Testis (tissue), 3 donors: ENCODE results near the gene SLC39A13. TPM values are rescaled to one million over a fixed set of nuclear protein-coding genes. Genes with fewer than 3 reads are reported as not detected.

ENCODE experiments used
- DNase-seq: peaks from one replicate; pipeline ENCODE4 v3.0.0-alpha.2; 2019
- H3K27ac ChIP-seq, 2 donors: fragments of 200-600 bp; sonication (generic); one replicate each; pipeline ENCODE4 v1.5.1; 2019
- H3K27me3 ChIP-seq: fragments of 200-600 bp; sonication (generic); one replicate; pipeline ENCODE4 v1.5.1; 2019
- H3K36me3 ChIP-seq: fragments of 200-600 bp; sonication (generic); one replicate; pipeline ENCODE4 v1.5.1; 2017; ENCODE audit warnings: low read depth; ENCODE audit errors: missing control alignments
- H3K4me1 ChIP-seq: fragments of 200-600 bp; sonication (generic); one replicate; pipeline ENCODE4 v1.5.1; 2019
- H3K4me3 ChIP-seq, 2 donors: fragments of 200-600 bp; sonication (generic); one replicate each; pipeline ENCODE4 v1.5.1; 2017 to 2019
- H3K9me3 ChIP-seq: fragments of 200-600 bp; sonication (generic); one replicate; pipeline ENCODE4 v1.5.1; 2017
- POLR2A ChIP-seq: fragments of 450-650 bp; IDR thresholded peaks from one replicate; pipeline ENCODE4 v1.6.1; 2017; ENCODE audit warnings: antibody characterized with exemption, mild to moderate bottlenecking, moderate library complexity
- WGBS, 2 donors: methylation state at CpG; one replicate each; pipeline ENCODE4 v1.1.5; 2018; 5-methylcytosine and 5-hydroxymethylcytosine counted together
- intact Hi-C: fragments of 100-400 bp; cut with DNase I; formaldehyde crosslinking; loops from one replicate; pipeline ENCODE4 v1.15.1; 2023; ENCODE audit warnings: low total_unique reads
- polyA plus RNA-seq: library from polyadenylated mRNA; stranded (reverse); fragments of 350-450 nt; fragmentation: Illumina TruSeq; extraction: RNeasy Lipid Tissue Mini Kit (QIAGEN cat#74804); gene quantifications from one replicate; pipeline ENCODE4 v1.2.3, GENCODE V29; 2014; ENCODE audit warnings: low read depth, low replicate concordance; ENCODE audit not compliant: insufficient read depth
- total RNA-seq, 2 donors: library from RNA; depleted of rRNA; stranded (reverse); fragments of >200 nt; gene quantifications; one replicate each; pipeline ENCODE4 v1.2.3, GENCODE V29; 2016
- TF ChIP-seq, protein P1 (sequence below), 3 experiments: fragments of 450-650 bp in 2 of 3; fragments of 200-600 bp in 1 of 3; sonication (generic) in 1 of 3; IDR thresholded peaks; one replicate each; pipeline ENCODE4 v1.5.1; 2016 to 2019; ENCODE audit warnings: antibody characterized with exemption in 3 of 3, mild to moderate bottlenecking in 2 of 3, moderate library complexity in 1 of 3

Gene SLC39A13
- total and polyA plus RNA-seq, 3 donors from 2014 or later: 95.1 to 99.2 (median 98.1) TPM

- no peak overlapping the region for H3K27ac ChIP-seq
- no peaks in the 10 kb centered on the region for H3K36me3 ChIP-seq
- DNase-seq: no peak
- no peak for TF ChIP-seq POLR2A
- TF ChIP-seq, protein P1, sequence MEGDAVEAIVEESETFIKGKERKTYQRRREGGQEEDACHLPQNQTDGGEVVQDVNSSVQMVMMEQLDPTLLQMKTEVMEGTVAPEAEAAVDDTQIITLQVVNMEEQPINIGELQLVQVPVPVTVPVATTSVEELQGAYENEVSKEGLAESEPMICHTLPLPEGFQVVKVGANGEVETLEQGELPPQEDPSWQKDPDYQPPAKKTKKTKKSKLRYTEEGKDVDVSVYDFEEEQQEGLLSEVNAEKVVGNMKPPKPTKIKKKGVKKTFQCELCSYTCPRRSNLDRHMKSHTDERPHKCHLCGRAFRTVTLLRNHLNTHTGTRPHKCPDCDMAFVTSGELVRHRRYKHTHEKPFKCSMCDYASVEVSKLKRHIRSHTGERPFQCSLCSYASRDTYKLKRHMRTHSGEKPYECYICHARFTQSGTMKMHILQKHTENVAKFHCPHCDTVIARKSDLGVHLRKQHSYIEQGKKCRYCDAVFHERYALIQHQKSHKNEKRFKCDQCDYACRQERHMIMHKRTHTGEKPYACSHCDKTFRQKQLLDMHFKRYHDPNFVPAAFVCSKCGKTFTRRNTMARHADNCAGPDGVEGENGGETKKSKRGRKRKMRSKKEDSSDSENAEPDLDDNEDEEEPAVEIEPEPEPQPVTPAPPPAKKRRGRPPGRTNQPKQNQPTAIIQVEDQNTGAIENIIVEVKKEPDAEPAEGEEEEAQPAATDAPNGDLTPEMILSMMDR (IDR thresholded peaks at IDR 0.05): no peak
- WGBS, 2 donors: 83 to 90% methylated on average over 8 of the region's 8 CpGs
- H3K27me3 ChIP-seq: no peaks in the 10 kb centered on the region
- intact Hi-C loops: loop anchor here (10.0 kb wide), 1 partner anchor 79 kb away; no protein-coding TSS in a partner anchor
- H3K4me3 ChIP-seq: no peak overlapping the region
- no peaks in the 10 kb centered on the region for H3K9me3 ChIP-seq
- no peaks in the 10 kb centered on the region for H3K4me1 ChIP-seq
These were observed 32.3 kb upstream of the SLC39A13 start for GRCh38 chr11:47376107-47376524.

GRCh38 chr11:47376525-47377371 lies 31.6 kb upstream of the SLC39A13 start:
- no peaks in the 10 kb centered on the region for H3K27me3 ChIP-seq
- H3K9me3 ChIP-seq: no peaks in the 10 kb centered on the region
- no peaks in the 10 kb centered on the region for H3K36me3 ChIP-seq
- no peak overlapping the region for H3K27ac ChIP-seq
- peak overlapping the region in 1 of 2 donors; percentile 17 for H3K4me3 ChIP-seq
- TF ChIP-seq POLR2A: no peak
- TF ChIP-seq, protein P1 (IDR thresholded peaks at IDR 0.05): no peak
- no peaks in the 10 kb centered on the region for H3K4me1 ChIP-seq
- WGBS, 2 donors: 75 to 86% methylated on average over 14 of the region's 14 CpGs
- intact Hi-C loops: loop anchor here (10.0 kb wide), 1 partner anchor 78 kb away; no protein-coding TSS in a partner anchor
- no peak for DNase-seq

- no peak for DNase-seq
- Histone ChIP-seq H3K27me3 (no peaks in the 10 kb centered on the region), H3K36me3 (no peaks in the 10 kb centered on the region), H3K9me3 (no peaks in the 10 kb centered on the region), H3K27ac (peak overlapping the region; percentile 11 to 56), H3K4me3 (peak overlapping the region in 1 of 2 donors; percentile 17), H3K4me1 (no peaks in the 10 kb centered on the region)
- intact Hi-C loops: loop anchor here (10.0 kb wide), 1 partner anchor 77 kb away; no protein-coding TSS in a partner anchor
- 84 to 91% methylated on average over 5 of the region's 5 CpGs for WGBS, 2 donors
- TF ChIP-seq POLR2A: no peak
- TF ChIP-seq, protein P1 (IDR thresholded peaks at IDR 0.05): no peak
These were observed 30.8 kb upstream of the SLC39A13 start for GRCh38 chr11:47377571-47378009.

DNA sequence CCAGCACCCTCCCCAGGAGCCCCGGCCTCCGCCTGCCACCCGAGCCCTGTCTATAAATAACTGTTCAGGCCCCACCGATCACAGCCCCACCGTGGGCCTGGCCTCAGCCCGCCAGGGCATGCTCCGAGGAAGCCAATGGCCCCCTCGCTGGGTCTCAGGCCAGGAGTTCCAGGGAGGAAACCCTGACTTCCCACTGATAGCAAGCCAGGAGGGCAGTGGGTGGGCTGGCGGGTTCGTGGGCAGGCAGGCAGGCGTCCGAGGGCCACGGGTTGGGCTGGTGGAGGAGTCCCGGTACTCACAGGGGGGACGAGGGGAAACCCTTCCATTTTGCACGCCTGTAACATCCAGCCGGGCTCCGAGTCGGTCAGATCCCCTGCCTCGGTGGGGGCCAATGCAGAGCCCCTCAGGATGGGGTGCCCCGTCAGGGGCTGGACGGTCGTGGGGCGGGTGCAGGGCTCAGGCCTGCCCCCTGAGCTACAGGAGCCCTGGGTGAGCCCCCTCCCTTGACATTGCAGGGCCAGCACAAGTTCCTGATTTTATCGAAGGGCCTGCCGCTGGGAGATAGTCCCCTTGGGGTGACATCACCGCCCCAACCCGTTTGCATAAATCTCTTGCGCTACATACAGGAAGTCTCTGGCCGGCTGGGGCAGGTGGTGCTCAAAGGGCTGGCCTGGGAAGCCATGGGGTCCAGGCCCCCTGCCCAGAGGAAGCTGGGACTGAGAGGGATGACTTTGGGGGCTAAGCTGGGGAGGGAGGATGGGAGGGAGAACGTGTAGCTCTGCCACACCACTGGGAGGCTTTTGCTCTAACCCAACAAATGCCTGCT lies 30.2 kb upstream of the SLC39A13 start, which contains the start of gene SPI1:
Gene SPI1, minus strand, starts transcription at position 538 of the 826 bp plus-strand sequence. Its CDS starts 194 bp downstream, at position 344.
- DNase-seq: peak; percentile 47
- H3K4me3 ChIP-seq: peak within 1 kb of the TSS in 1 of 2 donors; percentile 17
- intact Hi-C loops: loop anchor here (10.0 kb wide), 1 partner anchor 77 kb away; no protein-coding TSS in a partner anchor

More for the DNA sequence above, 30.2 kb upstream of the SLC39A13 start, which contains the start of gene SPI1:
- TF ChIP-seq, protein P1 (IDR thresholded peaks at IDR 0.05): no peak
- TF ChIP-seq POLR2A: no peak
- WGBS, 2 donors: 80 to 83% methylated on average over 7 to 31 of the region's 31 CpGs
- H3K9me3 ChIP-seq: no peaks in the 10 kb centered on the region
- no peaks in the 10 kb centered on the region for H3K4me1 ChIP-seq
- H3K36me3 ChIP-seq: no peaks in the 10 kb centered on the region
- peak within 1 kb of the TSS; percentile 11 to 56 for H3K27ac ChIP-seq
- no peaks in the 10 kb centered on the region for H3K27me3 ChIP-seq
